Karpas-422 (cell line): ENCODE data around the gene DNAAF5. TPM values are rescaled to one million over a fixed set of nuclear protein-coding genes. Genes with fewer than 3 reads are reported as not detected.

ENCODE experiments used
- DNase-seq: peaks from one replicate; pipeline ENCODE4 v3.0.0-alpha.2; 2015
- H2AFZ ChIP-seq: fragments of 200-600 bp; sonication (generic); 2 replicates; pipeline ENCODE4 v1.6.1; 2014; ENCODE audit warnings: antibody characterized with exemption, low read length, mixed read lengths
- H3K27ac ChIP-seq: fragments of 200-600 bp; sonication (generic); 2 replicates; pipeline ENCODE4 v1.5.1; 2014; ENCODE audit warnings: mild to moderate bottlenecking, low read length, moderate library complexity
- H3K27me3 ChIP-seq: fragments of 200-600 bp; sonication (generic); 2 replicates; pipeline ENCODE4 v1.6.1; 2014; ENCODE audit warnings: low read length, mixed read lengths
- H3K36me3 ChIP-seq: fragments of 200-600 bp; sonication (generic); 2 replicates; pipeline ENCODE4 v1.6.1; 2014; ENCODE audit warnings: low read length, mixed read lengths; ENCODE audit not compliant: insufficient read depth
- H3K4me1 ChIP-seq: fragments of 200-600 bp; sonication (generic); 2 replicates; pipeline ENCODE4 v1.6.1; 2014; ENCODE audit warnings: mild to moderate bottlenecking, low read length, mixed read lengths
- H3K4me2 ChIP-seq: fragments of 200-600 bp; sonication (generic); 2 replicates; pipeline ENCODE4 v1.6.1; 2014; ENCODE audit warnings: low read length, low read depth, mild to moderate bottlenecking; ENCODE audit not compliant: poor library complexity, severe bottlenecking
- H3K4me3 ChIP-seq: fragments of 200-600 bp; sonication (generic); 2 replicates; pipeline ENCODE4 v1.5.1; 2014; ENCODE audit warnings: mild to moderate bottlenecking, antibody characterized with exemption, low read length, mixed read lengths
- H3K79me2 ChIP-seq: fragments of 200-600 bp; sonication (generic); 2 replicates; pipeline ENCODE4 v1.6.1; 2014; ENCODE audit warnings: mild to moderate bottlenecking, low read length, mixed read lengths
- H3K9ac ChIP-seq: fragments of 200-600 bp; sonication (generic); 2 replicates; pipeline ENCODE4 v1.6.0; 2014; ENCODE audit warnings: low read length
- H3K9me2 ChIP-seq: fragments of 200-600 bp; sonication (generic), shearing (Covaris generic); replicated peaks from 2 replicates; pipeline ENCODE4 v1.6.0; 2014; ENCODE audit warnings: mild to moderate bottlenecking, low read length, moderate library complexity; ENCODE audit not compliant: insufficient read depth
- H3K9me3 ChIP-seq: fragments of 300-700, 200-600 bp; sonication (generic); 2 replicates; pipeline ENCODE4 v1.6.1; 2014; ENCODE audit warnings: low read length, mixed read lengths
- H4K20me1 ChIP-seq: fragments of 200-600 bp; sonication (generic); 2 replicates; pipeline ENCODE4 v1.6.1; 2014; ENCODE audit warnings: mild to moderate bottlenecking, antibody characterized with exemption, low read length, low read depth; ENCODE audit not compliant: insufficient read depth
- total RNA-seq: library from RNA; depleted of rRNA; stranded (reverse); fragments of >200 nt; shearing (Covaris generic); gene quantifications from 2 replicates; pipeline ENCODE4 v1.2.3, GENCODE V29; 2014; ENCODE audit warnings: low replicate concordance; rRNA removed

The DNAAF5 gene
- total RNA-seq, 1 experiment from 2014 or later: 22.6 TPM

GRCh38 chr7:835485-836401 is 109.2 kb downstream of the DNAAF5 start:
- peak; percentile 53 for DNase-seq

More at GRCh38 chr7:835485-836401, 109.2 kb downstream of the DNAAF5 start:
- Histone ChIP-seq H3K9me2 (no peaks in the 10 kb centered on the region), H4K20me1 (no peaks in the 10 kb centered on the region), H3K9me3 (no peaks in the 10 kb centered on the region), H3K27me3 (no peaks in the 10 kb centered on the region), H3K4me3 (peak overlapping the region; percentile 42; the same call in 1 of the 2 replicates), H3K36me3 (peaks cover 3% of the 10 kb centered on the region; the same call in 1 of the 2 replicates), H3K4me2 (peak overlapping the region; percentile 43), H3K4me1 (peaks cover 25% of the 10 kb centered on the region), H3K27ac (no peak overlapping the region), H3K79me2 (peaks cover 62% of the 10 kb centered on the region), H2AFZ (no peak overlapping the region), H3K9ac (peak overlapping the region; percentile 57)

Other genes with a start within 250 kb of the DNAAF5 start
- gene PDGFA, start 206.9 kb upstream of the DNAAF5 start, total RNA-seq: 0.54 and 0.56 TPM in 2 replicates
- gene PRKAR1B, start 582 bp downstream of the DNAAF5 start, total RNA-seq: 9.6 and 20.0 TPM in 2 replicates
- 39.6 and 62.1 TPM in 2 replicates for gene SUN1, start 105.8 kb downstream of the DNAAF5 start, total RNA-seq
- gene GET4, start 149.9 kb downstream of the DNAAF5 start, total RNA-seq: 16.2 and 33.3 TPM in 2 replicates
- not detected in 2 replicates for gene ADAP1, start 228.0 kb downstream of the DNAAF5 start, total RNA-seq
- gene COX19, start 248.8 kb downstream of the DNAAF5 start, total RNA-seq: 14.5 and 20.5 TPM in 2 replicates